K562 (cell line): ENCODE results near the gene TTLL11. TPM values are rescaled to one million over a fixed set of nuclear protein-coding genes. Genes with fewer than 3 reads are reported as not detected.

Experiments used
- ATAC-seq: fragments of 200-7000 bp; cut with Tn5 transposase; 3 replicates; pipeline ENCODE4 v1.9.1; 2020; ENCODE audit warnings: moderate library complexity
- BruUV-seq: library from RNA; stranded (reverse); fragments of 400-500 nt; replicated peaks from 2 replicates; lab custom pipeline; 2021; lab: Mats Ljungman, UMichigan
- CTCF ChIA-PET: fragments of 300-600 bp; formaldehyde crosslinking; extraction: SDS; loops from one replicate; lab custom pipeline; 2021; ENCODE audit warnings: low intra/inter-chr PET ratio; lab: Yijun Ruan, JAX
- POLR2A ChIA-PET: fragments of 300-600, 350-650 bp; sonication (Branson Sonifier 250); formaldehyde crosslinking; extraction: SDS; loops from one replicate; lab custom pipeline; 2021; ENCODE audit warnings: antibody characterized with exemption, inconsistent platforms; lab: Yijun Ruan, JAX
- DNase-seq, 4 experiments: peaks; one replicate each; pipeline versions ENCODE4 v3.0.0 to v3.0.0-alpha.2; 2011 to 2018; ENCODE audit warnings: low spot score in 3 of 4, mixed read lengths in 3 of 4; ENCODE audit errors: extremely low read depth in 1 of 4
- FAIRE-seq: peaks from 2 replicates; lab custom pipeline; 2011; peaks lifted over from hg19 to GRCh38; lab: Jason Lieb, UNC
- H2AFZ ChIP-seq: 2 replicates; pipeline ENCODE4 v1.6.0; 2011; ENCODE audit warnings: low read depth, low read length, control low read depth, inconsistent platforms
- H3K27ac ChIP-seq: fragments of 200-600 bp; 3 replicates; pipeline ENCODE4 v1.8.0; 2011; ENCODE audit warnings: low read depth, mild to moderate bottlenecking, control low read depth, inconsistent platforms, low read length, moderate library complexity, mixed read lengths; ENCODE audit errors: extremely low read depth
- H3K27me3 ChIP-seq, 2 experiments: fragments of 300-600 bp in 1 of 2; 2 replicates in 1 of 2; 3 replicates in 1 of 2; pipeline versions ENCODE4 v1.6.0 to v1.8.0; 2011; ENCODE audit warnings: inconsistent platforms in 2 of 2, low read length in 2 of 2, mild to moderate bottlenecking in 1 of 2, mixed read lengths in 1 of 2, moderate library complexity in 1 of 2; ENCODE audit not compliant: control insufficient read depth in 2 of 2, insufficient read depth in 2 of 2
- H3K36me3 ChIP-seq: fragments of 300-600 bp; 3 replicates; pipeline ENCODE4 v1.8.0; 2011; ENCODE audit warnings: mild to moderate bottlenecking, low read length, inconsistent platforms; ENCODE audit not compliant: control insufficient read depth, insufficient read depth
- H3K4me1 ChIP-seq, 2 experiments: fragments of 200-600 bp in 1 of 2; replicated peaks in 1 of 2; 2 replicates in 1 of 2; 3 replicates in 1 of 2; pipeline versions ENCODE4 v1.5.1 to v1.8.0; 2011; ENCODE audit warnings: inconsistent platforms in 2 of 2, low read length in 2 of 2, mild to moderate bottlenecking in 1 of 2, mixed read lengths in 1 of 2, moderate library complexity in 1 of 2; ENCODE audit not compliant: control insufficient read depth in 2 of 2, insufficient read depth in 2 of 2
- H3K4me2 ChIP-seq: 2 replicates; pipeline ENCODE4 v1.6.1; 2011; ENCODE audit warnings: low read length, control low read depth, inconsistent platforms, mixed read lengths; ENCODE audit not compliant: insufficient read depth
- H3K4me3 ChIP-seq: fragments of 200-600 bp; sonication (generic), shearing (Covaris generic); 2 replicates; pipeline ENCODE4 v1.5.1; 2016; ENCODE audit warnings: control low read depth, inconsistent platforms
- H3K79me2 ChIP-seq: fragments of 200-600 bp; 3 replicates; pipeline ENCODE4 v1.8.0; 2011; ENCODE audit warnings: low read length, inconsistent platforms; ENCODE audit not compliant: control insufficient read depth, insufficient read depth
- H3K9ac ChIP-seq, 2 experiments: 2 replicates each; pipeline versions ENCODE4 v1.6.0 to v1.6.1; 2011; ENCODE audit warnings: low read depth in 2 of 2, low read length in 2 of 2, control low read depth in 1 of 2, inconsistent platforms in 1 of 2, mild to moderate bottlenecking in 1 of 2, mixed read lengths in 1 of 2; ENCODE audit not compliant: insufficient read depth in 1 of 2
- H3K9me1 ChIP-seq: one replicate; pipeline ENCODE4 v1.6.0; 2011; ENCODE audit warnings: inconsistent platforms, mild to moderate bottlenecking, low read length, moderate library complexity; ENCODE audit not compliant: control insufficient read depth, insufficient read depth
- H3K9me3 ChIP-seq: replicated peaks from 2 replicates; pipeline ENCODE4 v1.5.1; 2011; ENCODE audit warnings: low read depth, low read length, inconsistent platforms; ENCODE audit not compliant: control insufficient read depth, insufficient read depth
- H4K20me1 ChIP-seq: replicated peaks from 2 replicates; pipeline ENCODE4 v1.6.1; 2011; ENCODE audit warnings: low read length, inconsistent platforms, mixed read lengths; ENCODE audit not compliant: control insufficient read depth, insufficient read depth
- BRD9 ChIP-seq: fragments of 450-650 bp; IDR thresholded peaks from 2 replicates; pipeline ENCODE4 v1.6.1; 2018; ENCODE audit warnings: low read depth; ENCODE audit not compliant: partially characterized antibody
- CEBPZ ChIP-seq: fragments of 150-350 bp; IDR thresholded peaks from 2 replicates; pipeline ENCODE4 v1.6.1; 2014; ENCODE audit warnings: low read depth, mild to moderate bottlenecking, low read length, borderline replicate concordance
- RAD21 ChIP-seq, 2 experiments: fragments of 250-450 bp in 1 of 2; fragments of 450-650 bp in 1 of 2; sonication (Bioruptor Pico) in 1 of 2; formaldehyde crosslinking in 1 of 2; IDR thresholded peaks in 1 of 2; conservative IDR thresholded peaks in 1 of 2; 2 replicates each; pipeline versions ENCODE4 v1.4.0 to v1.8.0; 2020 to 2022; ENCODE audit warnings: mild to moderate bottlenecking in 2 of 2, moderate library complexity in 1 of 2
- REST ChIP-seq, 2 experiments: fragments of 450-650 bp; formaldehyde crosslinking in 1 of 2; IDR thresholded peaks; 2 replicates each; pipeline versions ENCODE4 v1.4.0 to v1.6.1; 2014 to 2020; ENCODE audit warnings: mild to moderate bottlenecking in 2 of 2, borderline replicate concordance in 1 of 2, low read depth in 1 of 2
- ZNF311 ChIP-seq: fragments of 250-450 bp; sonication (Bioruptor Pico); IDR thresholded peaks from 2 replicates; pipeline ENCODE4 v1.4.0; 2020; ENCODE audit warnings: mild to moderate bottlenecking, moderate library complexity
- WGBS: fragments of 100-300 bp; shearing (Covaris generic); methylation state at CpG from one replicate; pipeline ENCODE4 v1.1.6; 2016; ENCODE audit warnings: low coverage, mixed read lengths; ENCODE audit not compliant: insufficient coverage; ENCODE audit errors: missing lambda C conversion rate; 5-methylcytosine and 5-hydroxymethylcytosine counted together
- in situ Hi-C: fragments of 300-500 bp; cut with MboI; formaldehyde crosslinking; loops from 4 replicates; pipeline ENCODE4 v1.15.0; 2018; ENCODE audit warnings: inconsistent platforms, mixed read lengths
- intact Hi-C: fragments of 100-400 bp; cut with micrococcal nuclease; formaldehyde crosslinking; loops from 2 replicates; pipeline ENCODE4 v1.14.2; 2022
- polyA plus RNA-seq, 8 experiments: library from polyadenylated mRNA; depleted of rRNA in 4 of 8; stranded (reverse) in 5 of 8; unstranded in 3 of 8; fragments of >200 nt; fragmentation: Nextera tagmentation in 2 of 8; fragmentation: Illumina TruSeq in 1 of 8; extraction: Ambion mirVana in 2 of 8; extraction: Trizol in 1 of 8; gene quantifications; 2 replicates each; pipeline versions ENCODE4 v1.2.1 to v1.2.3, GENCODE V29; 2011 to 2014; ENCODE audit warnings: inconsistent platforms in 1 of 8, missing spikeins in 1 of 8
- total RNA-seq, 7 experiments: library from RNA; depleted of rRNA in 6 of 7; stranded (reverse); fragments of >200 nt in 6 of 7; fragmentation: Illumina TruSeq in 2 of 7; extraction: Trizol in 2 of 7; gene quantifications; 2 replicates each; pipeline versions ENCODE4 v1.2.1 to v1.2.3, GENCODE V29; 2011 to 2021; ENCODE audit warnings: low replicate concordance in 1 of 7
- TF ChIP-seq, protein P1 (sequence below): fragments of 250-450 bp; sonication (Bioruptor Pico); IDR thresholded peaks from 2 replicates; pipeline ENCODE4 v1.4.0; 2020; ENCODE audit warnings: mild to moderate bottlenecking

TTLL11 gene
- total and polyA plus RNA-seq, 9 of the 15 experiments (the other 6 are each of a cell fraction or from before 2014, with no cell fraction given), result 0.83 to 4.4 (median 2.7) TPM

DNA sequence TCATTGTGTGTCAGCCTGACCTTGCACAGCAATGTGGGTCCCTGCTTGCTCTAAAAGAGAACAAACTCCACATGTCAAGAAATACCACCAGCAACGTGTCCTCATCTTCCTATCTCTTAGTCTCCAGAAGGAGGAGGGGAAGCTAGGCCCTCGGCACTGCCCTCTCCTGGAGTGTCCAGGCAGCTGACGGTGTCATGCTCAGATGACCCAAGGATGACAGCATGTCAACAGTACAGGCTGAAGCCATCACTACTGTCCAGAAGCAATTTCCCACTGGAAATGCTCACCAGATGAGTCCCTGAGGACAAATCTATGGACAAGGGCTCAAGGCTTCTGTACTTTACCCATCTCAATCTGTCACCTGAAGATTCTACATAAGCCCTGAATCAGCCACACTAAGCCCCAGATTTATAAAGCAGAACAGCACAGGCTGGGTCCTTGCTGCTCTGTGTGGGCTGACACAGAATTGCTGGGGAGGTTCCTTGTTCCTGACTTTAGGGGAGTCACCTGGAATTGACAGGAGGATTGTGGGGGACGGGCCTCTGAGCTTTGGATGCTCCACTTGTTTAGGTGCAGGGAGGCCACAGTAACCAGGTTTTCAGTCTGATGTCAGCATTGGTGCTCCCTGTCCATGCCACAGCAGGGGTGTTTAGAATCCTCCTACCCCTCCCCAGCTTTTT lies 231.5 kb downstream of the TTLL11 start:
- Histone ChIP-seq H3K9me1 (no peaks in the 10 kb centered on the region), H3K9me3 (no peaks in the 10 kb centered on the region), H4K20me1 (peaks cover 9% of the 10 kb centered on the region; the same call in 1 of the 2 replicates), H3K27me3 (peaks cover 3 to 42% of the 10 kb centered on the region in 2 experiments), H3K4me2 (no peak overlapping the region), H3K4me1 (no peaks in the 10 kb centered on the region), H3K9ac (no peak overlapping the region), H3K79me2 (no peaks in the 10 kb centered on the region), H3K4me3 (no peak overlapping the region), H3K27ac (no peak overlapping the region), H3K36me3 (no peaks in the 10 kb centered on the region), H2AFZ (no peak overlapping the region)
- WGBS, result 0% methylated on average over 3 of the region's 4 CpGs
- in situ Hi-C loops, result no loop called here
- ChIA-PET POLR2A (interaction anchor here (0.7 kb wide), 1 partner anchor 57 kb away, joined by 3 read pairs; no protein-coding TSS in a partner anchor), CTCF (no interaction called here)
- intact Hi-C loops, result loop anchor here (5.0 kb wide), 2 partner anchors 131 to 224 kb away; no protein-coding TSS in a partner anchor
- DNase-seq (peak; percentile 49 to 61 (median 57)), FAIRE-seq (peak; percentile 84), ATAC-seq (peak; percentile 99)
- BruUV-seq, result no TSS peak
- peak; percentile 44 to 76 for TF ChIP-seq RAD21 (CRISPR knock-in tag; conservative IDR thresholded peaks at IDR 0.05 in 1 of 2, IDR thresholded peaks at IDR 0.05 in 1 of 2)
- no peak for TF ChIP-seq ZNF311 (CRISPR knock-in tag)
- peak; percentile 44; the same call in 1 of the 2 replicates for TF ChIP-seq REST (IDR thresholded peaks at IDR 0.05; ENCODE audit: borderline replicate concordance)
- TF ChIP-seq REST (CRISPR knock-in tag; IDR thresholded peaks at IDR 0.05; ENCODE audit: low read depth), result no peak
- no peak for TF ChIP-seq CEBPZ
- TF ChIP-seq, protein P1, sequence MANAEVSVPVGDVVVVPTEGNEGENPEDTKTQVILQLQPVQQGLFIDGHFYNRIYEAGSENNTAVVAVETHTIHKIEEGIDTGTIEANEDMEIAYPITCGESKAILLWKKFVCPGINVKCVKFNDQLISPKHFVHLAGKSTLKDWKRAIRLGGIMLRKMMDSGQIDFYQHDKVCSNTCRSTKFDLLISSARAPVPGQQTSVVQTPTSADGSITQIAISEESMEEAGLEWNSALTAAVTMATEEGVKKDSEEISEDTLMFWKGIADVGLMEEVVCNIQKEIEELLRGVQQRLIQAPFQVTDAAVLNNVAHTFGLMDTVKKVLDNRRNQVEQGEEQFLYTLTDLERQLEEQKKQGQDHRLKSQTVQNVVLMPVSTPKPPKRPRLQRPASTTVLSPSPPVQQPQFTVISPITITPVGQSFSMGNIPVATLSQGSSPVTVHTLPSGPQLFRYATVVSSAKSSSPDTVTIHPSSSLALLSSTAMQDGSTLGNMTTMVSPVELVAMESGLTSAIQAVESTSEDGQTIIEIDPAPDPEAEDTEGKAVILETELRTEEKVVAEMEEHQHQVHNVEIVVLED (CRISPR knock-in tag), result no peak
- no peak for TF ChIP-seq BRD9
